ENCODE measurements around the gene MAP1S.

- TF ChIP-seq CTCF (IDR thresholded peaks at IDR 0.05) (no peak), POLR2A (IDR thresholded peaks at IDR 0.05) (no peak), EP300 (IDR thresholded peaks at IDR 0.05) (no peak)
Measured at GRCh38 chr19:17770613-17771012, 51.3 kb downstream of the MAP1S start.

All from tibial nerve (tissue), 4 donors.